Nephron (organoid): ENCODE data around the gene KDM6A.
"Not testable (repeated sequence)": the region's sequence is repeated elsewhere in the genome, so short reads cannot be mapped to it uniquely, and the experiment has no call there.

Experiments used
- H3K27ac Mint-ChIP-seq, 3 experiments: 2 replicates each; pipeline ENCODE4 v1.8.0; 2020; ENCODE audit warnings: mixed read lengths in 3 of 3, mild to moderate bottlenecking in 2 of 3, moderate library complexity in 1 of 3
- H3K27me3 Mint-ChIP-seq: 2 replicates; pipeline ENCODE4 v1.8.0; 2021; ENCODE audit warnings: low read depth, mild to moderate bottlenecking, moderate library complexity, mixed read lengths
- H3K36me3 Mint-ChIP-seq: 2 replicates; pipeline ENCODE4 v1.8.0; 2020; ENCODE audit warnings: low read depth, mixed read lengths
- H3K4me1 Mint-ChIP-seq: 2 replicates; pipeline ENCODE4 v1.8.0; 2020; ENCODE audit warnings: mixed read lengths
- H3K4me3 Mint-ChIP-seq, 3 experiments: 2 replicates each; pipeline ENCODE4 v1.8.0; 2020; ENCODE audit warnings: mild to moderate bottlenecking in 3 of 3, mixed read lengths in 3 of 3, moderate library complexity in 2 of 3
- H3K9me3 Mint-ChIP-seq: 2 replicates; pipeline ENCODE4 v1.8.0; 2020; ENCODE audit warnings: mixed read lengths
- CTCF ChIP-seq, 3 experiments: fragments of 200-600 bp; sonication (generic); IDR thresholded peaks; one replicate each; pipeline ENCODE4 v1.5.0; 2021; ENCODE audit warnings: antibody characterized with exemption in 3 of 3; ENCODE audit not compliant: unreplicated experiment in 3 of 3

KDM6A gene

GRCh38 chrX:44843753-44844152, 29.2 kb upstream of the KDM6A start, which contains the start of gene DUSP21:
Gene DUSP21 (plus strand): TSS chrX:44844021. CDS start chrX:44844133, 112 bp downstream.
- H3K9me3 Mint-ChIP-seq = peaks cover 12% of the 10 kb centered on the region
- no peaks in the 10 kb centered on the region for H3K36me3 Mint-ChIP-seq
- H3K27ac Mint-ChIP-seq = no peak within 1 kb of the TSS
- no peak for TF ChIP-seq CTCF (IDR thresholded peaks at IDR 0.05; ENCODE audit: unreplicated experiment in 3 of 3)
- no peaks in the 10 kb centered on the region for H3K27me3 Mint-ChIP-seq
- H3K4me3 Mint-ChIP-seq = no peak within 1 kb of the TSS
- no peaks in the 10 kb centered on the region for H3K4me1 Mint-ChIP-seq

- Mint-ChIP-seq H3K4me3 (no peak overlapping the region), H3K4me1 (no peaks in the 10 kb centered on the region), H3K36me3 (no peaks in the 10 kb centered on the region), H3K9me3 (peaks cover 12% of the 10 kb centered on the region), H3K27me3 (no peaks in the 10 kb centered on the region), H3K27ac (no peak overlapping the region)
- no peak for TF ChIP-seq CTCF (IDR thresholded peaks at IDR 0.05; ENCODE audit: unreplicated experiment in 3 of 3)
These were observed 28.8 kb upstream of the KDM6A start for GRCh38 chrX:44844204-44844603.

- not testable (repeated sequence) for H3K4me1 Mint-ChIP-seq, H3K27me3 Mint-ChIP-seq, H3K4me3 Mint-ChIP-seq, H3K36me3 Mint-ChIP-seq, H3K9me3 Mint-ChIP-seq, H3K27ac Mint-ChIP-seq
These were observed 22.1 kb upstream of the KDM6A start for GRCh38 chrX:44850891-44851290.

GRCh38 chrX:44871114-44871645, 1.8 kb upstream of the KDM6A start:
- H3K27ac Mint-ChIP-seq = peak overlapping the region; percentile 77 to 95 (median 86)
- H3K9me3 Mint-ChIP-seq = peaks cover 13% of the 10 kb centered on the region

GRCh38 chrX:44871931-44872820, 812 bp upstream of the KDM6A start:
- Mint-ChIP-seq H3K9me3 (peaks cover 10% of the 10 kb centered on the region), H3K27me3 (no peaks in the 10 kb centered on the region), H3K4me3 (peak overlapping the region; percentile 93 to 96 (median 94)), H3K27ac (peak overlapping the region; percentile 77 to 98 (median 97)), H3K36me3 (no peaks in the 10 kb centered on the region), H3K4me1 (peaks cover 12% of the 10 kb centered on the region)
- no peak for TF ChIP-seq CTCF (IDR thresholded peaks at IDR 0.05; ENCODE audit: unreplicated experiment in 3 of 3)

More at GRCh38 chrX:44871114-44871645, 1.8 kb upstream of the KDM6A start:
- peak overlapping the region; percentile 77 to 81 (median 80) for H3K4me3 Mint-ChIP-seq
- no peaks in the 10 kb centered on the region for H3K36me3 Mint-ChIP-seq
- no peaks in the 10 kb centered on the region for H3K27me3 Mint-ChIP-seq
- TF ChIP-seq CTCF (IDR thresholded peaks at IDR 0.05; ENCODE audit: unreplicated experiment in 3 of 3) = no peak
- peaks cover 12% of the 10 kb centered on the region for H3K4me1 Mint-ChIP-seq

GRCh38 chrX:44873415-44874276, 658 bp downstream of the KDM6A start:
- no peaks in the 10 kb centered on the region for H3K27me3 Mint-ChIP-seq
- peaks cover 7% of the 10 kb centered on the region for H3K9me3 Mint-ChIP-seq
- H3K4me1 Mint-ChIP-seq = peaks cover 12% of the 10 kb centered on the region
- TF ChIP-seq CTCF (IDR thresholded peaks at IDR 0.05; ENCODE audit: unreplicated experiment in 3 of 3) = no peak
- peak overlapping the region; percentile 88 to 98 (median 97) for H3K27ac Mint-ChIP-seq
- H3K36me3 Mint-ChIP-seq = no peaks in the 10 kb centered on the region
- H3K4me3 Mint-ChIP-seq = peak overlapping the region; percentile 94 to 99 (median 96)
